GM08714 (cell line): Measurements from ENCODE around the gene THBD.
"Not testable (repeated sequence)": the region's sequence is repeated elsewhere in the genome, so short reads cannot be mapped to it uniquely, and the experiment has no call there.

Experiments used
- H3K4me3 ChIP-seq: fragments of 200-500 bp; sonication (Bioruptor generic); 2 replicates; pipeline ENCODE4 v1.5.1; 2014; ENCODE audit warnings: mild to moderate bottlenecking, low read length, inconsistent platforms
- ZNF274 ChIP-seq: IDR thresholded peaks from 2 replicates; pipeline ENCODE4 v1.6.1; 2012; ENCODE audit warnings: mild to moderate bottlenecking, low read depth, low read length

Gene THBD

GRCh38 chr20:23027721-23028120 is 21.8 kb downstream of the THBD start:
- H3K4me3 ChIP-seq: no peak overlapping the region
- TF ChIP-seq ZNF274: no peak

GRCh38 chr20:23025503-23025902 is 24.0 kb downstream of the THBD start:
- H3K4me3 ChIP-seq: not testable (repeated sequence)

- no peak for TF ChIP-seq ZNF274
- H3K4me3 ChIP-seq: no peak overlapping the region
These were observed 24.8 kb downstream of the THBD start for GRCh38 chr20:23024701-23025100.

GRCh38 chr20:23023621-23024177 is 25.8 kb downstream of the THBD start:
- no peak overlapping the region for H3K4me3 ChIP-seq
- no peak for TF ChIP-seq ZNF274

GRCh38 chr20:23022849-23023248 is 26.6 kb downstream of the THBD start:
- no peak overlapping the region for H3K4me3 ChIP-seq
- no peak for TF ChIP-seq ZNF274

GRCh38 chr20:23021951-23022350 is 27.5 kb downstream of the THBD start:
- no peak for TF ChIP-seq ZNF274
- no peak overlapping the region for H3K4me3 ChIP-seq

- H3K4me3 ChIP-seq: no peak overlapping the region
- TF ChIP-seq ZNF274: no peak
These were observed 27.9 kb downstream of the THBD start for GRCh38 chr20:23021541-23021940.

- H3K4me3 ChIP-seq: no peak overlapping the region
- TF ChIP-seq ZNF274: no peak
These were observed 29.0 kb downstream of the THBD start for GRCh38 chr20:23020230-23021018.

GRCh38 chr20:23019403-23019802 is 30.1 kb downstream of the THBD start:
- H3K4me3 ChIP-seq: no peak overlapping the region
- TF ChIP-seq ZNF274: no peak

- TF ChIP-seq ZNF274: no peak
- no peak overlapping the region for H3K4me3 ChIP-seq
These were observed 30.5 kb downstream of the THBD start for GRCh38 chr20:23018941-23019340.

GRCh38 chr20:23018432-23018831 is 31.0 kb downstream of the THBD start:
- TF ChIP-seq ZNF274: no peak
- H3K4me3 ChIP-seq: no peak overlapping the region

- TF ChIP-seq ZNF274: no peak
- no peak overlapping the region for H3K4me3 ChIP-seq
These were observed 32.0 kb downstream of the THBD start for GRCh38 chr20:23017516-23017915.

GRCh38 chr20:23013429-23013828 is 36.0 kb downstream of the THBD start:
- TF ChIP-seq ZNF274: no peak

GRCh38 chr20:23011008-23011721 is 38.3 kb downstream of the THBD start:
- no peak for TF ChIP-seq ZNF274
- no peak overlapping the region for H3K4me3 ChIP-seq

More at GRCh38 chr20:23013429-23013828, 36.0 kb downstream of the THBD start:
- no peak overlapping the region for H3K4me3 ChIP-seq

- no peak for TF ChIP-seq ZNF274
- H3K4me3 ChIP-seq: no peak overlapping the region
These were observed 39.4 kb downstream of the THBD start for GRCh38 chr20:23010096-23010495.
